Measurements from ENCODE around the gene SUN2.

GRCh38 chr22:38799265-38800002 is 43.6 kb upstream of the SUN2 start:
- TF ChIP-seq CTCF (IDR thresholded peaks at IDR 0.05) (no peak), POLR2A (IDR thresholded peaks at IDR 0.05) (no peak)

All from right lobe of liver (tissue), 4 donors.